Measurements from ENCODE around the gene TIMM17B.
"Not testable (repeated sequence)": the region's sequence is repeated elsewhere in the genome, so short reads cannot be mapped to it uniquely, and the experiment has no call there.

Gene TIMM17B

DNA sequence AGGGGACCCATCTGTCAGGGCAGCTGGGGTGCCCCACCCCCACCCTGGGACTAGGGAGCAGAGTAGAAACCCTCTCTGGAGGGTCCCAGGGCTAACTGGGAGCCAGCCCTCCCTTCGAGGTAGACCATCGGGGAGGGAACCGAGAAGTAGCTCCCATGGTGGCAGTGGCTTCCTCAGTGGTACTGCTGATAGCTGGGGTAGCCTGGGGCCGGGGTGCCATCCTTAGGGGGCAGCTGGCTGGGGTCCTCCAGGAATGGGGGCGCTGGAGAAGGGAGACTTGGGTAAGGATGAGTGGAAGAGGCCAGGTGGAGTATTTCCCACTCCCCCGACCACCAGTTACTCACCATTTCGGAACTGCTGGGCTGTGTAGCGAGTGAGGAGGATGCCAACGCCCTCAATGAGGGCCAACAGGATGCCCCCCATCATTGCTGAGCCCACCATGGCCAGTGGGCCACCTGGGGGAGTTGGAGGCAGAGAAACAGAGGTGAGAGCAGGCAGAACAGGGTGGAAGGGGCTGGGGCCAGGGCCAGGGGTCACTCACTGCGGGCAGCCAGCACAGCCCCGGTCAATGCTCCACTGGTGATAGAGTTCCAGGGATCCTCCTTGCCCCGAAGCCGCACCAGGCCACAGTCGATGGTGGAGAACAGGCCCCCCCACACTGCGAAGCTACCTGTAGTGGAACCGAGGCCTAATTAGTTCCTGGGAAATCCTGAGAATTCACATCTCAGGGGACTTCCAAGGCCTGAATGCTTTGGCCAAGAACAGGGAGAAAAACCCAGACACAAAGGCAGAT, 3.8 kb downstream of the TIMM17B start:
- DNase-seq: no peak

- DNase-seq: no peak
These were observed 4.7 kb downstream of the TIMM17B start for GRCh38 chrX:48892896-48893295.

GRCh38 chrX:48891402-48892288, 5.9 kb downstream of the TIMM17B start:
- DNase-seq: peak; percentile 65

- DNase-seq: no peak
These were observed 6.6 kb downstream of the TIMM17B start for GRCh38 chrX:48890934-48891401.

DNA sequence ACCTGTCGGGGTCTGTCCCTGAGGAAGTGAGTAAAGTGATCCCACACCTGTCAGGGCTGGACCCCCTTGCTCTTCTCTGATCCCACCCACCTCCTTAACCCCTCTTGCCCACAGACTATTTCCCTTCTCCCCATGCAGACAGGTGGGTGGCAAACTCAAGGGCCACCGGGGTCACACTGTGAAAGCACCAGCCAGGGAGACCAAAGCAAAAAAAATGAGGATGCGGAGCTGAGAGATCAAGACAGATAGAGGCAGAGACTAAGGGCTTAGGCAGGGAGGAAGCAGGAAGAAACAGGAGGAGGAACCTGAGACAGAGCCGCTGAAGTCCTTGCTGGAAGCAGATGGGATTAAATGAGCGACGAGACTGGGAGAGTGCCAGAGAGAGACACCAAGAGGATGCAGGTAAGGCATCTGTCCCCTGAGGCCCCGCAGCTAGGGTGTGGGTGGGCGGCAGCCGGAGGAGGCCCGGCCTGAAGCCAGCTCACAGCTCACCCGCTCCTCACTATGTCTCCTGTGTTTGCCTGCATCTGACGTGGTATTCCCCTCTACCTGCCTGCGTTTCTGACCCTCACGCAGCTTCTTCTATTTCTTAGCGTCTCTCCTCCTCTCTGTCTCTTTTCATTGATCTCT, 7.2 kb downstream of the TIMM17B start:
- no peak for DNase-seq

- not testable (repeated sequence) for DNase-seq
These were observed 11.0 kb downstream of the TIMM17B start for GRCh38 chrX:48886586-48886985.

- DNase-seq: no peak
These were observed 13.8 kb downstream of the TIMM17B start for GRCh38 chrX:48883729-48884128.

- DNase-seq: not testable (repeated sequence)
These were observed 20.6 kb downstream of the TIMM17B start for GRCh38 chrX:48876944-48877343.

GRCh38 chrX:48872017-48872416, 25.6 kb downstream of the TIMM17B start:
- DNase-seq: not testable (repeated sequence)

GRCh38 chrX:48864210-48864609, 33.4 kb downstream of the TIMM17B start:
- no peak for DNase-seq

DNA sequence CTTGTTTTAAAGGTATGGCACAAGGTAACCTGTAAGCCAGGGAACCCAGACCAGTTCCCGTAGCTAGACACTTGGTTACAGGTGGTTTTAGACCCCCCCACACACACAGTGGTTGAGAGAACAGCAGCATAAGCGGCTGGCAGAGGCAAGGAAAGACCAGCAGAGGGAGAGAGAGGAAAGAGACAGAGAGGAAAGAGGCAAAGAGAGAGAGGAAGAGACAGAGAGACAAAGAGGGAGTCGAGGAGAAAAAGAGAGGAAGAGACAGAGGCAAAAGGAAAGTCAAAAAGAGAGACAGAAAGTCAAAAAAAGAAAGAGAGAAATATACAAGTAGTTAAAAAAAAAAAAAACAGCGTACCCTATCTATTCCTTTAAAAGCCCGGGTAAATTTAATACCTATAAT, 42.7 kb downstream of the TIMM17B start:
- DNase-seq: no peak

DNA sequence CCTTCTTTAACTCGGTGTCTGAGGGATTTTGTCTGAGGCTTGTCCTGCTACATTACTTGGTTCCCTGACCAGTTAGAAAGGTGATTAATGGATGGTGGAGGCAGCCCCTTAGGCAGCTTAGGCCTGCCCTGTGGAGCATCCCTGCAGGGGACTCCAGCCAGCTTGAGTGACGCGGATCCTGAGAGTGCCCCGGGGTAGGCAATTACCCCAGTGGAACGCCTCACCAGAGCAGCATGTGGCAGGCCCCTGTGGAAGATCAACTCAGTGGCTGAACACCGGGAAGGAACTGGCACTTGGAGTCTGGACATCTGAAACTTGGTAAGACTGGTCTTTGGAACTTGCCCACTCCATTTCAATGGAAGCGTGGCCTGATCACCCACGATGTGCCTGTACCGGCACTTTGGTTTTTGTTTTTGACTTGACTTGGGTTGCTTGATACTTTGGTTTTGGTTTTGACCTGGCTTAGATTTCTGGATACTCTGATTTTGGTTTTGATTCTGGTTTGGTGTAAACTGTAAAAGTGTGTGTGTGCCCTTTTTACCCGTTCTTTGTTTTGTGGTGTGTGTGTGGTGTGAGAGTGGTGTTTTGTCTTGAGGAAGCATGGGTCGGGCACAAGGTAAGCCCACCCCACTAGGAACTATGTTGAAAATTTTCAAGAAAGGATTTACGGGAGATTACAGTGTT, 43.3 kb downstream of the TIMM17B start:
- DNase-seq: not testable (repeated sequence)

GRCh38 chrX:48853494-48853893, 44.1 kb downstream of the TIMM17B start:
- DNase-seq: not testable (repeated sequence)

DNA sequence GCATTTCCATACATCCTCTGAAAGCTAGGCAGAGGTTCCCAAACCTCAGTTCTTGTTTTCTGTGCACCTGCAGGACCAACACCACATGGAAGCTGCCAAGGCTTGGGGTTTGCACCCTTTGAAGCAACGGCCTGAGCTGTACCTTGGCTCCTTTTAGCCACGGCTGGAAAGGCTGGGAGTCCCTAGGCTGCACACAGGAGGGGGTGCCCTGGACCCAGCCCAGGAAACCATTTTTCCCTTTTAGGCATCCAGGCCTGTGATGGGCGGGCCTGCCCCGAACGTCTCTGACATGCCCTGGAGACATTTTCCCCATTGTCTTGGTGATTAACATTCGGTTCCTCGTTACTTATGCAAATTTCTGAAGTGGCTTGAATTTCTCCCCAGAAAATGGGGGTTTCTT, 44.7 kb downstream of the TIMM17B start:
- DNase-seq: no peak

DNA sequence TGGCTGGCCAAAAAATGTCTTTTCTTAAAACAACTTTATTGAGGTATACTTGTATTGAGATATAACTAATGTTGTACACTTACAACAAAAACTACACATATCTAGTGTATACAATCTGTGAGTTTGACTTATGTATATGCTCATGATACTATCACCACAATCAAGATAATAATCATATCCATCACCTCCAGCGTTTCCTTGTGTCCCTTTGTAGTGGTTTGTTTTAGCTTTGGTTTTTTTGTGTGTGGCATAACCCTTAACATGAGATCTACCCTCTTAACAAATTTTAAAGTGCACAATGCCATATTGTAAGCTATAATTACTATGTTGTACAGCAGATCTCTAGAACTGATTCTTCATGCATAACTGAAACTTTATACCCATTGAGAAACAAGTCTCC, 48.7 kb downstream of the TIMM17B start:
- no peak for DNase-seq

Measured in T-helper 9 cell (primary cell).